NCI-H1694 (cell line): ENCODE measurements around the gene ZNF319.

Experiments
- DNase-seq: peaks from one replicate; lab custom pipeline; 2025; lab: John Stamatoyannopoulos, UW

ZNF319 gene

DNA sequence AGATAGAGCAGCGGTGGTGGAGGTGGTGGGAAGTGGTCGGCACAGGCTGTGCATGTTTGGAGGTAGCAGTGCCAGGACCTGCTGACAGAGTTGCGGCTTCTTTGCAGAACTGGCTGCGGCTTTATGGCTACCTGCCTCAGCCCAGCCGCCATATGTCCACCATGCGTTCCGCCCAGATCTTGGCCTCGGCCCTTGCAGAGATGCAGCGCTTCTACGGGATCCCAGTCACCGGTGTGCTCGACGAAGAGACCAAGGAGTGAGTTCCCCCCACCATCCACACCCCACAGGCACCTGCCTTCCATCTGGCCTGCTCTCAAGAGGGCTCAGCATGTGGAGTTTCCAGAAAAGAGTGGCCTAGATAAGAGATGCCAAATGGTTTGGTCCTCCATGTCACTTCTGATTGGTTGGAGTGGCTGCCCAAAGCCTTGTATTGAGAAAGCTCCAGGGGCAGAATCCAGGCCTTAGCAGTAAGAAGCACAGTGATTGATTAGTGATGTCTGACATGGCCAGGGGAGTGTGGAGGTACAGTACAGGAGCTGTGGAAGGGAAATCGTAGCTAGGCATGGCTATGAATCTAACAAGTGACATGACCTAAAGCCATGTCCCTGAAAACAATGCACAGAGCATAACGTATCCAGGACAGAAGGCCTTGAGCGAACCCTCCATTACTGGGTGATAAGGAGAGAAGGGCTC lies 37.0 kb upstream of the ZNF319 start:
- no peak for DNase-seq

DNA sequence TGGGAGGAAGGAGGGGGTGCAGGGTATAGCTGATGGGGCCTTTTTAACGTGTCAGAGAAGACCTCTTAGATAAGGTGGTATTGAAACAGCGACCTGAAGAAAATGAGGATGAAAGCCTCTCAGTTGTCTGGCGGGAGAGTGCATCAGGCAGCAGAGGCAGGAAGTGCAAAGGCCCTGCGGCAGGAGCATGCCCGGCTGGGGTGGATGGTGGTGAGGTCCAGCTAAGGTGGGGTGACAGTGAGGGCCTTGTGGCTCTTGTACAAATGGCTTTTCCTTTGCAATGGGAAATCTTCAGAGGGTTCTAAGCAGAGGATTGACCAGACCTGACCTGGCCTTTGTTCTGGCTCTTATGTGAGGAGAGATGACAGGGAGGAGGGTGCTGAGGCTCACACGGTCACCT lies 36.5 kb upstream of the ZNF319 start:
- no peak for DNase-seq

DNA sequence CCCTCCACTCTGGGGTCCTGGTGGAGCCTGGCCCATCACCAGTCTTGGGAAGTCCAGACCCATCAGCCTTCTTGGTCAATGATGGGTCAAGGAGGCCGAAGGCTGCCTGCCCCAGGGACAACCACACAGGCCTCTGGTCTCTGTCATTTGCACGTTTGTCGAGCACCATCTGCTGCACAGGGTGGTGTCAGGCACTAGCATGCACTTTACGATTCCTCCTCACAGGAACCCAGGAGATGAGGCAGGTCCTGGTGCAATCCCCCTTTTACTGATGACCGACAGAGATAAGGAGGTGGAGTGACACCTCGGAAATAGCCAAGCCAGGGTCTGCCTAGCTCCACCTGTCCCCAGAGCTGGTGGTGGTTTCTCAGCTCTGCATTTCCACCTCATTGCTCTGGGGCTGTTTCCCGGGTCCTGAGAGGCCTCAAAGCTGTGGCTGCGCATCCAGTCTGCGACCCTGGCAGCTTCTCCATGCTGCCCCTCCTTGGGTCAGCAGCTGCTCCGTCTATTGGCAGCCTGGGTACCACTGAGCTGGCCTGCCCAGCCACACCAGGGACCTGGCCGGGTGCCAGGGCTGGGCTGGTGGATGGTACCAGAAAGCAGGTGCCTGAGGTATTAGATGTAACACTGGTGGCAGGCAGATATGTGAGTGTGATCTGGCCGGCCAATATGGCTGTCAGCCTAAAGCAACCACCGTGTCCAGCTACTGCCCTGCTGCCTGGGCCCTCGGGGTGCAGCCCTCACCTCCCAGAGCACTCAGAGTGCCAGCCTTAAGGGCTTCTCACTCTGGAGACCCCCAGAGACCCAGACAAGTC lies 35.1 kb upstream of the ZNF319 start:
- no peak for DNase-seq

DNA sequence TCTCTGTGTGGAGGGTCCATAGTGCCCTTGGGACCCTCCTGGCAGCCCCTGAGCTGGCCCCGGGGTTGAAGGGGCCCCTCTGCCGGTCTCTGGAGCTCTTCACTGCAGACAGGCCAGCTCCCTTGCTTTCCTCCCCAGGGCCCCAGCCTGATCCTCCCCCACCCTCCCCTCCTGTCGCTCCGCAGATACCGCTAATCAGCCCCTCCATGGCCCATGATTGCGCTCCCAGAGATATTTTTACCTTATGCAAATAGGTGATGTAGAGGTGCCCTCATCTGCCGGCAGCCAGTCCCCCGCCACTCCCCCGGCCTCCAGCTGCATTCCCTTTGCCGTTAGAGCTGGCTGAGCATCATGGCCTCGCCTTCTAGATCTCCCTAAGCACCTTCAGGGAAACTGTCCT lies 34.3 kb upstream of the ZNF319 start:
- no peak for DNase-seq

DNA sequence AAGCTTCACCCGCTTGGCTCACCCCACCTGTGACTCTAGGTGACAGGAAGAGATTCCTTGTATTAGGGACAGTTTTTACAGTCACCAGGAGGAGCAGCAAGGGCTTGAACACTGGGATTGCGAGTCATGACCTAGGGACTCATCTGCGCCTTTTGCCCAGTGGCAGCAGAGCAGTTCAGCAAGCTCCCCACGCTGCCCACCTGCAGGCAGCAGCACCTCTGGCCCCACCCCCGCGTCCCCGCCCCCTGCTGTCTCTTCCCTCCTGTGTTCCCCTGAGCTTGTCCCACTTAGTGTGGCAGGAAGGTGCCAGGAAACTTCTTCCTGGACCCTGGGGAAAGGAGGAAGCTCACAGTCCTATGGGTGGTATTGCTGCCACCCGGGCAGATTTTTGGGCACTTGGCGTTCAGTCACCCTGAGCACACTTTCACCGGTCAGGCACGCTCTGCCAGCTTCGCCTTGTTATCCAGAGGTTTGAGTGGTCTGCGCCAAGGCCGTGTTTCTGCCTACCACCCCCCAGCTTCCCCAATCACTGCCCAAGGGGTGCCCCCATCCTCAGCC lies 33.7 kb upstream of the ZNF319 start:
- no peak for DNase-seq

DNA sequence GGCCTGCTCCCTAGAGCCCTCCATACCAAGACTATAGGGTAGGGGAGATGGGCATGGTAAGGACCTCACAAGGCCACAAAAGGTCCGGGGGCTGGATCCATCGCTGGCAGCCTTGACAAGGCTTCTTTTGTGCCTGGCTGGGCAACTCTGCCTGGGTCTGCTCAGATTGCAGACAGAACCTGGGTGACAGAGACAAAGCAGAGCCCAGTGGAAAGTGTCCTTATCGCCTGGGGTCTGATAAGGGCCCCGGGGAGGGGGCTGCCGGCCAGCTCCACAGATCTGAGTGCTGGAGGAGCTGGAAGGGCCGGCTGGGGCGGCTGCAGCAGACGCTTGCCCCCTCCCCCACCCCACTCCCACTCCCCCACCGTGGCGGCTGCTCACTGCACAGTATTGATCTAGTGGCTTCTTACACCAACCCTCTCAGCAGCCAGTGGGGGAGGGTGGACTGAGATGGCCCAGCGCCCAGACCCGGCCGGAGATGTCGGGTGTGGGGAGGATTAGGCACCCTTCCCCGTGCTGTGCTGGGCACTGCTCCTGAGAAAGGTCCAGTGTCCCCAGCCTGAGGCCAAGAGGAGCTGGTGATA lies 32.3 kb upstream of the ZNF319 start:
- DNase-seq: no peak

DNA sequence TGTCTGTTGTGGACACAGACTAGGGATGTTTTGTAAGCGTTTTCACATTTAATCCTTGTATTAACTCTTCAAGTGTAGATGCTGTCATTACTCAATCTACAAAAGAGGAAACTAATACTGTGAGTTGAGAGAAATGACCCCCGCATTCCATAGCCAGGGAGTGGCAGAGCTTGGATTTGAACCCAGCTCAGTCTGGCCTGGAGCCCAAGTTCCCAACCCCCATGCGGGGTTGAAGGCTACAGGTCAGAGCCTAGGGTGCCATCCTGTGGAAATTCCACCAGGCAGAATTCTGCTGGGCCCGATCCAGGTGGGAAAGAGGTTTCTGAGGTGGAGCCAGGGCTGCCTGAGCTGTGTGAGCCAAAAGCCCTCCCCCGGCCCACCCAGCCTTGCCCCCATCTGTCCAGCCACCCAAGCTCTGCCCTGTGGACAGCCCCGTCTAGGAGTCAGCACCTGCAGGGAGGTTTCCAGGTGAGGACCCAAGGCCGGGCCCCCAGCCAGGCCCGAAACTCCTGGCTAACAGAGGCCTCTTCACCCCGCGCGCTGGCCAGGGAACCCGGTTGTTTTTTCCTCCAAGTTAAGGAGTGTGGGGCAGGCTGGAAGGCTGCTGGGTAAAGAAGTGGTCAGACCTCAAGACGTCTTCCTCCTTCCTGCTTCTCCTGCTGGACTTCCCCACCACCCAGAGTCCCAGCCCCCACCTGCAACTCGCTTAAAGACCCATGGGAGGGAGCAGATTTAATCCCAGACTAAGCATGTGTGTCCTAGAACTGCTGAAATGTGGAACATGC lies 30.7 kb upstream of the ZNF319 start:
- DNase-seq: no peak

DNA sequence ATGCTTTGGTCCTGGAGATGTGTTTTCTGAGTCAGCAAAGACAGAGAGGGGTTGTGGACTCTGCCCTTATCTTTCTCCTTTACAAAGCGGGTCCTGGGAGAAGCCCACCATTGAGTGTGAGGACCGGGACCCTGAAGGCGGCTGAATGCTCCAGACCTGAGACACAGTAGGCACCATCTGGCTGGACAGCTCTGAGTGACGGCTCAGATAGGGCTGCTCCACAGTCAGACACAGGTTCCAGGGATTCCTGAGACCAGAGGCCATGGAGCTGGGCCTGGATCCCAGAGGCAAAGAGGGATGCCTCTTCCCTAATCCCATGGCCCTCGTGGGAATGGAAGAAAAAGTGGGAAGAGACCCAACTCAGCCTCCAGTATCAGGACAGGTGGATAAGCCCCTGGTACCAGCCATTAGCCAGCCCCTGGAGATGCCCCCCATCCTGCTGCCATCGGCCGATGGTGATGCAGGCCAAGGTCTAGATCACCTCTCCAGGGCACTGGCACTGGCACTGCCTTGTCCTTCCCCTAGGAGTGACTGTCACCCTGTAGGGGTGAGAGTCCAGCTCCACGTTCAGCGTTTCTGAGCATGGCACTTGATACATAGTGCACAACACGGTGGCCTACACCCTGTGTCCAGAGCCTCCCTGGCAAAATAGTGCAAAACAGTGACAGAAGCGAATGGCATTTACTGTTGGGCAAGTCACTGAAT lies 29.8 kb upstream of the ZNF319 start:
- no peak for DNase-seq

DNA sequence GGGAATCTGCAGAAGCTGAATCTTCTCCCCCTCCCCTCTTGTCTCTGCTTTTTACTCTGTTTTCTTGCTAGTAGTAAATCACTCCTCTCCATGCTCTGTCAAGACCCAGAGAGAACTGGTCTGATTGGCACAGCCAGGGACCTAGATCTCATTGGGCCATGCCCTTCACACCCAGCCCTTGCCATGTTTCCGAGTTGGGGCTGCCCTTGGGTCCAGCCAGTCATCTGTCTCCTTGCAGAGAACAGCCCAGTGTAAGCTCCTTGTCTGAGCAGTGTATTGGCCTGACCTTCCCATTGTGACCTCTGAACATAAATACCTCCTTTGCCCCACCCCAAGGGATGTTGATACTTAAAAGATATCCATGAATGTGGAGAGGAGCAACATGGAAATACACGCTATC lies 28.9 kb upstream of the ZNF319 start:
- DNase-seq: no peak

DNA sequence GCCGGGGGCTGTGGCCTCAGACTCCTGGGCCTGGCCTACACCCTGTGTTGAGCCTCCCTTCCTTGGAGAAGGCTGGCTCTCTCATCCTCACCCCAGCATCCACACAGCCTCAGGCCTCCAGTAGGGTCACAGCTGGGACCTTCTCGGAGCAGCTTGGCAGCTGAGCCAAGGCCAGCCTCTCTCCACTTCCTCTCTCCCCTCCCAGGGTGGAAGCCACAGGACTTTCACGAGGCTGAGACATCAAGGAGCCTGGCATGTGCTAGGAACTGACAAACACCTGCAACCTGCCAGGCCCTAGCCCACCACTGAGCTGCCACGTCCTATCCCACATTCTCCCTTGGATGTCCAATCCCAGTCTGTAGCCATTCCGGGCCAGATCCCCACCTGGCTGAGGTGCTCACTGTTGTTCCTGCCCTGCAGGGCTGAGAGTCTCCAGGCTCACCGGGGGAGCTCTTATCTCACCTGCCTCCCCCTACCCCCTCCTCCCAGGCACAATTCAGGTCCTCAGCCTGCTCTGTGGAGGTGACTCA lies 28.1 kb upstream of the ZNF319 start:
- no peak for DNase-seq

DNA sequence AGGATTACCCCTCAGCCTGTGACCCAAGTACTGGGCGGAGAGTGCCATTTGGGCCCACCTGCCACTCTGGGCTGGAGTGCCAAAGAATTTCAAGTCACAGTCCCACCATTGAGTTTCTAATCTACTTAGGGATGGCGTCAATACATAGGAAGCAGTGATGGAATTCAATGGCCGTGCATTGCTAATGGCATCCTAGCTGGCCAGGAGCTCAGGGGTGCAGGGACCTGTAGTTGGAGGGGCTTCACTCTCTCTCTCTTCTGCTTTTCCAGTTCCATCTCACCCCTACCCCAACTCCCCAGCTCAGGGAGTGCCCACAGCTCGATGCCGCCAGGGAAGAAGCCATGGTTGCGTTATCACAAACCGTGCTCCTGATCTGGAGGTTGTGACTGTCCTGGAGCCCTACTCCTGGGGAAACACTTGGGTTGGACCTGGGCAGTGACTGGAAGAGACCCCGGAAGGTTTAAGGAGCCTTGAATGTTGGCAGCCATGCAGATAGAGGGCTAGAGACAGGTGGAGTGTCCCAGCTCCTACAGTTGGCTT lies 27.5 kb upstream of the ZNF319 start:
- DNase-seq: no peak

DNA sequence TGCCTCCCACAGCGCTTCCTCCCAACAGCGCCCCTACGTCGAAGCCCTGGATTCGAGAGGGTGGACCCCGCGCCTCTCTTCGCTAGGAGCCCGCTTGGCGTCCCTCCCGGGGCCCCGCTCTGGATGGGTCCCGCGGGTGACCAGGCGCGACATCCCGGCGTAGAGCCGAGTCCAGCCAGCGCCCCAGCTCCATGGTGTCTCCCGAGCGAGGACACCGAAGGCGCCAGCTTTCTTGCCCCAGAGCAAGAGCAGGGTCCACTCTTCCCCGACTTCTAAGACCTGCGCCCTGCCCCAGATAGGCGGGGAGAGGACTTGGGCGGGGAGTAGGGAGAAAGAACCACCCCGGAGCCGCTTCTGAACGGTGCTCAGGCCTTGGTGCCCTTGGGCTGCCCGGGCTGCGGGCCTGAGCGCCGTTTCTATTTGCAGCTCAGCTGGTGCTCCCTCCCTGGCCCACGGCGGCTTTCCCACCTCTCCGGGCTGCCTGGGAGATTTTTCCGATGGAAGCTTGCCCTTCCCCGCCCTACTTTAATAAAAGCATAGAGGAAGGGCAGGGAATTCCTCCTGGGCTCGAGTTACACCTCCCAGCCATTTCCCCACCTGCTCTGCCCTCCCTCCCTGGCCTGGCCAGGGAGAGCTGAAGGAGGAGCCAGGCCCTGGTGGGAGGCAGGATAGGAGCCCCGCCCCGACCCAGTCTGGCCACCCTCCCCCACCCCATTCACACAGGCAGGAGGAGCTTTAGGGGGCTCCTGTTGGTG lies 26.9 kb upstream of the ZNF319 start:
- no peak for DNase-seq

DNA sequence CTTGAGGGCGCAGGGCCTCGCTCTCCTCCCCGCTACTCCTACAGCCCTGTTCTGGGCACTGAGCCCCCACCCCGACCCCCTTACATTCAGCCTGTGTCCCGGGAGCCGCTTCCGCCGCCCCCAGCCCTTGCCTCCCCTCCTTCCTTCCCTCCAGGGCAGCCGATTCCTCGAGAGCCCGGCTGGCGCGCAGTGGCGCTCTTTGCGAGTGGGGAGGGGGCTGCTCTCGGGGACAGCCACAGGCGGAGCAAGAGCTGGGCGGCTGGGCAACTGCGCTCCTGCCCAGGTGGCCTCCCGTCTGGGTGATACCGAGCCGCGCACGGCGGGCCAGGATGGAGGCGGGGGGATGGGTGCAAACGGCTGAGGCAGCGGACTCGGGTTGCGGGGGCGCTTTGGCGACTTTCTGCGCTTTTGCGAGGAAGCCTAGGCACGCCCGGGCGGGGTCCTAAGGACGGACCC lies 26.3 kb upstream of the ZNF319 start:
- no peak for DNase-seq

DNA sequence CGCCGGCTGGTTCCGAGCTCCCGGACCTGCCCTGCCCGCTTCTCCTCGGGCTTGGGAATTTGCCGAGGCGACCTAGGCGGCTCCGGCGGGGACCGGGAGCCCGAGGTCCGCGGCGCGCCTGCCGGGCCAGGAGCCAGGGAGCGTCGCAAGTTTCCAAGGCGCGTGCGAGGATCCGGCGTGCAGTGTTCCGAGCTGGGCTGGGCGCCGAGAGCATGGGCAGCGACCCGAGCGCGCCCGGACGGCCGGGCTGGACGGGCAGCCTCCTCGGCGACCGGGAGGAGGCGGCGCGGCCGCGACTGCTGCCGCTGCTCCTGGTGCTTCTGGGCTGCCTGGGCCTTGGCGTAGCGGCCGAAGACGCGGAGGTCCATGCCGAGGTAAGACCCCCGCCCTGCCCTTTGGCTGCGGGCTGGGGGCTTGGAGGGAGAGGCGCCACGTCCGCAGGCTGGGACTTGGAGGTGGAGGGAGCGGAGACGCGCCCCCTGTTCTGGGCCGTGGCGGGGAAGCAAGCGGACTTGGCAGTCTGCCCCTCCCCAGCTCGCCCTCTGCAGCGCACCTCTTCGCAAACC lies 25.8 kb upstream of the ZNF319 start:
- no peak for DNase-seq

DNA sequence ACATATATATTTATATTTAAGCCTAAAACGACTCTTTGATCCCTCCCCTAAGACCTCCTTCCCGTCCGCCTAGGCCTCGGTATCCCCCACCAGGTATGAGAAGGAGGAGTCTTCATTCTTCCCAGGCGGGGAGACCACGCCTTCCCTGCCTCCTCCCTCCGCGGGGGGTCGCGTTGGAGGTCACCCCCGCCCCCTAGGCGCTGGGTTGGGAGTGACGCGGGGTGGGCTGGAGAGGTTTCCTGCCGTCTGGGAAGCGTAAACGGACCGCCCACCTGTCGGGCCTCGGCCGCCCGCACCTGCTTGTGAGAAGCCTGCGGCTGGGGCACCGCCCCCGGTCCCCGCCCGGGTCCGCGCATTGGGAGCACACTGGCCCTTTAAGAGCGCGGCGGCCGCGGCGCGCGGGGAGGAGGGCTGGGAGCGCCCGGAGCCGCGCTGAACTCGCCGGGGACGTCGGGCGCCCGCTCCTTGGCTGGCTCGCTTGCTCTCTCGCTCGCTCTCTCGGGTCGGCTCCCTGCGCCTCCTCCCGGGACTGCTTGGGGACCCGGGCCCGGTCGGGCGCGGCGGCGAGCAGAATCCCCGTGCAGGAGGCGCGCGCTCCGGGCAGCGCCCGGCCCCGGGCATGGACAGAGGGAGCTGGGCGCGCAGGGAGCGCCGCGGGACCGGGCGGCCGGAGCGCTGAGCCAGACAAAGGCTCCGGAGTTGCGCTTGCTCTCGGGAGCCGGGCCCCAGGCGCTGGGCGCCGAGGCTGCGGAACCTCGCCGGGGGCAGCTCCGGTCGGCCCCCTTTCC lies 25.1 kb upstream of the ZNF319 start, which contains the start of gene MMP15:
Gene MMP15, plus strand, starts transcription at position 404 of the 788 bp plus-strand sequence. CDS start 597 bp downstream, outside the sequence.
- no peak for DNase-seq

DNA sequence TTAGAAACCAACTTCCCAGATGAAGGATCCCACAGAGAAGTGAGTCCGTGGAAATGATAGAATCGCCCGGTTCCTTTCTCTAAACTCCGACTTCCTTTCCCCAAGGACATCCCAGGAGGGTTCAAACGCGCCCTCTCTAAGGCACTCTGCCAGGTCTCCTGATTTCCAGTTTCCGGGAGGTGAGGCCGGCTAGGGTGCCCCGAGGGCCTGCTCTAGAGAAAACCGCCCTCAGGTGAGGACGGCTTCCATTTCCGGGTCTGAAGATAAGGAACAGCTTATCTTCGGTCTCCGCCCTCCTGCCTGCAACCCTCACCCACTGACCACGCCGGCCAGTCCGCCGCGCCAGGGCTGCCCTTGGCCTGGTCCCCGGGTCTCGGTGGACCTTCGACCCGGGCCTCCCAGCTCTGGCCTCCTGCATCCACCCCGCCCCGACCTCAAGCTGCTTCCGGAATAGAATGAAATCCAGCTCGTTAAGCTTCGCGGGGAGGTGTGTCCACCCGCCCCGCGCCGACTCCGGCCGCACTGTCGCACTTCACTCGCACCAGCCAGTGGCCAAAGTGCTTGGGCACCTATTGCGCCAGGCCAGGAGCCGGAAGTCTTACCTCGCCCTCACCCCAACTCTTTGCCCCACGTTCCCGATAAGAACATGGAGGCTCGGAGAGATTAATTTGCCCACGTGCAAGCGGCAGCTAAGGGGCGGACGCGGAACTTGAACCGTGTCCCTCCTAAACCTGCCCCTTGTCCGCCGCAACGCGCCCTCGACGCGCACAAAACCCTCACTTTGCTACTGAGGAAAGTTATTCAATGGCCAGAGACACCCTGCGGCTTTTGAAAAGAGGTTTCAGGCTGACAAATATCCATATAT lies 24.2 kb upstream of the ZNF319 start:
- no peak for DNase-seq

DNA sequence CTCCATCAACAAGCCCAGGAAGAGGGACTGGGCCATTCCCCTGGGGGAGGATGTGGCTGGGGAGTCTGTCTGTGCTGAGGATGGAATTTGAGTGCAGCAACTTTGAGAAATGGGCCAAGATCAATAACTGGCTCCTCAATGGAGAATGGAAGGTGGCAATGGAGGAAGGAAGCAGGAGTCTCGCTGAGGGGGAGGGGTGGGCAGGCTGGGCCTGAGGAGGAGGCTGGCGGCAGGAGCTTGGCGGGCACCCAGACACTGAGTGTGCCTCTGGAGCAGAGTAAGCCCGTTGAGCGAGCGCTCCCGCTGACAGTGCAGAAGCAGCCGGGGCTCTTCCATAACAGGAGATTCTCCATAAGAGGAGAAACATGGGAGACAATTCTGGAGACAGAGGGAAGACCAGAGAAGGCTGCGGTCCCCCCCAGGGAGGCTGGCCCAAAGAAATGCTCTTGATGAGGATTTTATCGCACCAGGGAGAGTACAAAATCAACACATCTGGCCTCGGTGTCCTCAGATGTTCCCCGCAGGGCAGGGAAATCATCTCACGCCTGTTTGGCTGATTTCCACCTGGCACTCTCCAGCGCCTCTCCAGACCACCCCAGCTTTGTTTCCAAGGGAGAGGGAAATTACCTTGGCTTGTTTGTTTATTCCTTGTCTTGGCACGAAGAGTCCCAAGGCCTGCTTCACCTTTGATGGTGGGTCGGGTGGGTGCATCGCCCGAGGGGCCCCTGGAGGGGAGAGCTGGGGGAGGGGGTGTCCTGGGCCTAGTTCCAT lies 22.3 kb upstream of the ZNF319 start:
- peak; percentile 37 for DNase-seq
